ENCODE data around the gene NME4. TPM values are rescaled to one million over a fixed set of nuclear protein-coding genes. Genes with fewer than 3 reads are reported as not detected.

The NME4 gene
- total RNA-seq, 4 donors from 2014 or later: 114 to 158 (median 124) TPM

DNA sequence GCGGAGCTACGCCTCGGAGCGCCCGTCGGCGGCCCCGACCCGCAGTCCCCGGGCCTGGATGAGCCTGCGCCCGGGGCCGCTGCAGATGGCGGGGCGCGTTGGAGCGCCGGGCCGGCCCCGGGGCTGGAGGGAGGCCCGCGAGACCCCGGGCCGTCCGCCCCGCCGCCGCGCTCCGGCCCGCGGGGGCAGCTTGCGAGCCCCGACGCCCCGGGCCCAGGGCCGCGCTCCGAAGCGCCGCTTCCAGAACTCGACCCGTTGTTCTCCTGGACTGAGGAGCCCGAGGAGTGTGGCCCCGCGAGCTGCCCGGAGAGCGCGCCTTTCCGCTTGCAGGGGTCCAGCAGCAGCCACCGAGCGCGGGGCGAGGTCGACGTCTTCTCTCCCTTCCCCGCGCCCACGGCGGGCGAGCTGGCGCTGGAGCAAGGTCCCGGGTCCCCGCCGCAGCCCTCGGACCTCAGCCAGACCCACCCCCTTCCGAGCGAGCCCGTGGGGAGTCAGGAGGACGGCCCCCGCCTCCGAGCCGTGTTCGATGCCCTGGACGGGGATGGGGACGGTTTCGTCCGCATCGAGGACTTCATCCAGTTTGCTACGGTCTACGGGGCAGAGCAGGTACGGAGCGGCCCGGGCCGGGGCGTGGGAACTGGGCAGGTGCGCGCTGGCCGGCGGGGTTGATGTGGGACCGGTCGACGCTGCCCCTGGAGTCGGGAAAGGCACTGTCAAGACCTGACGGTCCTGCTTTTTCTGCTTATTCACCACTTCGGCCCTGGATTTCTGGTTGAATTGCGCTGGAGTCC lies 29.3 kb downstream of the NME4 start:
- peaks cover 0 to 4% (median 0%) of the 10 kb centered on the region in 4 donors for H3K36me3 ChIP-seq
- TF ChIP-seq POLR2AphosphoS5 (IDR thresholded peaks at IDR 0.05): no peak
- TF ChIP-seq POLR2A (IDR thresholded peaks at IDR 0.05; ENCODE audit: low read depth): no peak
- TF ChIP-seq EP300 (IDR thresholded peaks at IDR 0.05): no peak
- TF ChIP-seq, protein P1, sequence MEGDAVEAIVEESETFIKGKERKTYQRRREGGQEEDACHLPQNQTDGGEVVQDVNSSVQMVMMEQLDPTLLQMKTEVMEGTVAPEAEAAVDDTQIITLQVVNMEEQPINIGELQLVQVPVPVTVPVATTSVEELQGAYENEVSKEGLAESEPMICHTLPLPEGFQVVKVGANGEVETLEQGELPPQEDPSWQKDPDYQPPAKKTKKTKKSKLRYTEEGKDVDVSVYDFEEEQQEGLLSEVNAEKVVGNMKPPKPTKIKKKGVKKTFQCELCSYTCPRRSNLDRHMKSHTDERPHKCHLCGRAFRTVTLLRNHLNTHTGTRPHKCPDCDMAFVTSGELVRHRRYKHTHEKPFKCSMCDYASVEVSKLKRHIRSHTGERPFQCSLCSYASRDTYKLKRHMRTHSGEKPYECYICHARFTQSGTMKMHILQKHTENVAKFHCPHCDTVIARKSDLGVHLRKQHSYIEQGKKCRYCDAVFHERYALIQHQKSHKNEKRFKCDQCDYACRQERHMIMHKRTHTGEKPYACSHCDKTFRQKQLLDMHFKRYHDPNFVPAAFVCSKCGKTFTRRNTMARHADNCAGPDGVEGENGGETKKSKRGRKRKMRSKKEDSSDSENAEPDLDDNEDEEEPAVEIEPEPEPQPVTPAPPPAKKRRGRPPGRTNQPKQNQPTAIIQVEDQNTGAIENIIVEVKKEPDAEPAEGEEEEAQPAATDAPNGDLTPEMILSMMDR (IDR thresholded peaks at IDR 0.05): no peak
- H3K27ac ChIP-seq (replicated peaks in 1 of 4): peak overlapping the region; percentile 91 to 97 (median 94)
- H3K4me3 ChIP-seq: peak overlapping the region; percentile 80 to 87 (median 82)
- intact Hi-C loops (cut with DNase I): loop anchor here (10.0 kb wide), 1 partner anchor 98 kb away; the partner anchor contains the start of gene CAPN15
- H3K9me3 ChIP-seq: no peaks in the 10 kb centered on the region
- no peaks in the 10 kb centered on the region for H3K27me3 ChIP-seq
- H3K4me1 ChIP-seq: peaks cover 26 to 70% (median 63%) of the 10 kb centered on the region in 4 donors
- DNase-seq (ENCODE audit: extremely low spot score): no peak
- 0% methylated on average over 43 of the region's 97 CpGs for WGBS

DNA sequence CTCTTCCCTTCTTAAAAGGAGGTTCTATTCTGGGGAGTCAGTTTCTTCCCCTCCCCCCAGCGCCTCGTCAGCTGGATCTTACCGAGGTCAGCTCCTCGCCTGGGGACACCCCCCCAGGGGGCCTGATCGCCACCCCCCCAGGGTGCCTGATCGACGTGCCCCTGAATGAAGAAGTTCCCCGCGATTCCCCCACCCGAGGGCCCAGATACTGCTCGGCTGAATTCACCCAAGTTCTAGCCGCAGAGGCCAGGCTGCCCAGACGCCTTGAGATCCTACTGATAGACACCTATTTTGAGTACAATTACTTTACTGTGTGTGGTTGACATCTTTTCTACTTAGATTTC lies 29.9 kb downstream of the NME4 start:
- H3K27ac ChIP-seq (replicated peaks in 1 of 4): peak overlapping the region in 3 of 4 donors; percentile 91 to 97 (median 92)
- peaks cover 0 to 4% (median 0%) of the 10 kb centered on the region in 4 donors for H3K36me3 ChIP-seq
- WGBS: 10% methylated on average over 8 of the region's 13 CpGs
- H3K4me3 ChIP-seq: peak overlapping the region; percentile 80 to 87 (median 82)
- no peak for DNase-seq (ENCODE audit: extremely low spot score)
- intact Hi-C loops (cut with DNase I): loop anchor here (10.0 kb wide), 1 partner anchor 98 kb away; the partner anchor contains the start of gene CAPN15
- H3K9me3 ChIP-seq: no peaks in the 10 kb centered on the region
- peaks cover 26 to 70% (median 63%) of the 10 kb centered on the region in 4 donors for H3K4me1 ChIP-seq
- TF ChIP-seq, protein P1 (IDR thresholded peaks at IDR 0.05): no peak
- no peak for TF ChIP-seq POLR2A (IDR thresholded peaks at IDR 0.05; ENCODE audit: low read depth)
- TF ChIP-seq POLR2AphosphoS5 (IDR thresholded peaks at IDR 0.05): no peak
- TF ChIP-seq EP300 (IDR thresholded peaks at IDR 0.05): no peak
- no peaks in the 10 kb centered on the region for H3K27me3 ChIP-seq

DNA sequence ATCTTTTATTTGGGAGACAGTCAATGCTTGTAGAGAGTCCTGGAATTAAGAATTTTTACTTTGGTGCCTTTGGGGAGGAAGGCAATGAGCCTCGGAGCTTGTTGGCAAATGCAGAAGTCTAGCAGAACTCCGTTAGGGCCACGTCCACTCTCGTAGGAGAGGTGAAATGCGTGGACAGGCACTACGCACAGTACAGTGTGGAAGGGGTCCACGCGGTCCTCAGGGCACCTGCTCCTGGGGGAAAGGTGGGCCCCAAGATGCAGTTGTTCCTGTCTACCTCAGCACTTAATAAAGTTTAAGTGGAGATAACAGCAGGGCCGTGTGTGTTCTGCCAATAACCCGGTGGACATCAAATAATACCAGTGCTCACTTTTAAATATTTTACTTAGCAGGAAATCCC lies 30.3 kb downstream of the NME4 start:
- 36% methylated on average over 10 of the region's 10 CpGs for WGBS
- H3K4me3 ChIP-seq: peak overlapping the region; percentile 80 to 87 (median 82)
- no peaks in the 10 kb centered on the region for H3K9me3 ChIP-seq
- H3K27me3 ChIP-seq: no peaks in the 10 kb centered on the region
- intact Hi-C loops (cut with DNase I): loop anchor here (10.0 kb wide), 1 partner anchor 98 kb away; the partner anchor contains the start of gene CAPN15
- TF ChIP-seq POLR2AphosphoS5 (IDR thresholded peaks at IDR 0.05): no peak
- TF ChIP-seq, protein P1 (IDR thresholded peaks at IDR 0.05): no peak
- TF ChIP-seq POLR2A (IDR thresholded peaks at IDR 0.05; ENCODE audit: low read depth): no peak
- TF ChIP-seq EP300 (IDR thresholded peaks at IDR 0.05): no peak
- no peak for DNase-seq (ENCODE audit: extremely low spot score)
- peaks cover 0 to 4% (median 0%) of the 10 kb centered on the region in 4 donors for H3K36me3 ChIP-seq
- peaks cover 26 to 70% (median 63%) of the 10 kb centered on the region in 4 donors for H3K4me1 ChIP-seq
- peak overlapping the region in 2 of 4 donors; percentile 91 to 92 for H3K27ac ChIP-seq (replicated peaks in 1 of 4)

DNA sequence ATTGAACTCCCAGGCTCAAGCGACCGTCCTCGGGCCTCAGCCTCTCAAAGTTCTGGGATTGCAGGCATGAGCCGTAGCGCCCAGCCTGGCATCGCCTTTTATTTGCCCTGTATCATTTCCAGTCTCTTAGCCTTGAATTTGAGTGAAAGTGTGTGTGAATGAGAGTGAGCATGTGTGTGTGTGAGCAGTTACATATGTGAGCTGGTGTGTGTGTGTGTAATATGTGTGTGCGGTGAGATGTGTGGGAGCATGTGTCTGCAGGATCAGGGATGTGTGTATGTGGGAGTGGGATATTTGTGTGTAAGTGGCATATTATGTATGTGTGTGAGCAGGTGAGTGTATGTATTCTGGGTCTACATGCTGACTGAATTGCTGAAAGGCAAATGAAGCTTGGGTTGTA lies 33.9 kb downstream of the NME4 start:
- H3K36me3 ChIP-seq: peaks cover 0 to 16% (median 5%) of the 10 kb centered on the region in 4 donors
- no peaks in the 10 kb centered on the region for H3K27me3 ChIP-seq
- DNase-seq (ENCODE audit: extremely low spot score): no peak
- TF ChIP-seq POLR2AphosphoS5 (IDR thresholded peaks at IDR 0.05) (no peak), POLR2A (IDR thresholded peaks at IDR 0.05; ENCODE audit: low read depth) (no peak), EP300 (IDR thresholded peaks at IDR 0.05) (no peak)
- TF ChIP-seq, protein P1 (IDR thresholded peaks at IDR 0.05): no peak
- H3K4me3 ChIP-seq: no peak overlapping the region
- no peak overlapping the region for H3K27ac ChIP-seq (replicated peaks in 1 of 4)
- intact Hi-C loops (cut with DNase I): no loop called here
- WGBS: 97% methylated on average over 7 of the region's 7 CpGs
- H3K9me3 ChIP-seq: no peaks in the 10 kb centered on the region
- H3K4me1 ChIP-seq: peaks cover 14 to 44% (median 39%) of the 10 kb centered on the region in 4 donors

Data from esophagus muscularis mucosa (tissue), 4 donors.